Kidney epithelial cell (primary cell): ENCODE data around the gene STXBP2. TPM values are rescaled to one million over a fixed set of nuclear protein-coding genes. Genes with fewer than 3 reads are reported as not detected.

Experiments used
- DNase-seq: peaks from one replicate; pipeline ENCODE4 v3.0.0-alpha.2; 2010; ENCODE audit warnings: low read depth
- H3K27me3 ChIP-seq: 2 replicates; pipeline ENCODE4 v1.6.0; 2011; ENCODE audit warnings: low read length; ENCODE audit not compliant: control insufficient read depth, insufficient read depth
- H3K36me3 ChIP-seq: 2 replicates; pipeline ENCODE4 v1.5.1; 2011; ENCODE audit warnings: low read length; ENCODE audit not compliant: control insufficient read depth, insufficient read depth
- H3K4me3 ChIP-seq: 2 replicates; pipeline ENCODE4 v1.5.1; 2011; ENCODE audit warnings: low read depth, mild to moderate bottlenecking, control low read depth, low read length
- CTCF ChIP-seq: IDR thresholded peaks from 2 replicates; pipeline ENCODE4 v1.5.1; 2011; ENCODE audit warnings: mild to moderate bottlenecking, moderate library complexity, low read length, control low read depth, inconsistent platforms; ENCODE audit not compliant: insufficient read depth, poor library complexity, severe bottlenecking
- total RNA-seq: library from RNA; depleted of rRNA; stranded (reverse); fragments of >200 nt; gene quantifications from 2 replicates; pipeline ENCODE4 v1.2.3, GENCODE V29; 2015

The STXBP2 gene
- total RNA-seq, 1 donor from 2014 or later, result 65.7 TPM

GRCh38 chr19:7670150-7670783, 33.4 kb downstream of the STXBP2 start:
- peaks cover 26% of the 10 kb centered on the region for H3K27me3 ChIP-seq
- TF ChIP-seq CTCF, result no peak
- H3K36me3 ChIP-seq, result no peaks in the 10 kb centered on the region
- DNase-seq, result no peak
- no peak overlapping the region for H3K4me3 ChIP-seq

DNA sequence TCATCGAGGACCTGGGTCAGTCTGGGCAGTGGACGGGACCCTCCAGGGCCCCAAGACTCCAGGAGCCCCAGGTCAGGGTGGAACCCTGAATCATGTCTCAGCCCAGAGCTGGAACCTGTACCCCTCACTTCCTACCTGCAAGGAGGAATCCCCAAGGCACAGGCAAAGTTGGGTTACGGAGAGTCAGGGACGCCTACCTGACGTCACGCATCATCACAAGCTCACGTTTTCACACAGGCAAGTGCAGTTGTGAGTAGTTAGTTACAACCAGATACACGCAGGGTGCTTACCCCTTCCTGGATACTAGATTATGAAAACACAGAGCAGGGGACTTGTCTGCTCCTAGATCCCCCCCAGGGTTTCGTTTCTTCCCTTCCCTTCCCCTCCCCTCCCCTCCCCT, 33.9 kb downstream of the STXBP2 start:
- no peak overlapping the region for H3K4me3 ChIP-seq
- no peak for TF ChIP-seq CTCF
- H3K27me3 ChIP-seq, result peaks cover 26% of the 10 kb centered on the region
- DNase-seq, result no peak
- H3K36me3 ChIP-seq, result no peaks in the 10 kb centered on the region

DNA sequence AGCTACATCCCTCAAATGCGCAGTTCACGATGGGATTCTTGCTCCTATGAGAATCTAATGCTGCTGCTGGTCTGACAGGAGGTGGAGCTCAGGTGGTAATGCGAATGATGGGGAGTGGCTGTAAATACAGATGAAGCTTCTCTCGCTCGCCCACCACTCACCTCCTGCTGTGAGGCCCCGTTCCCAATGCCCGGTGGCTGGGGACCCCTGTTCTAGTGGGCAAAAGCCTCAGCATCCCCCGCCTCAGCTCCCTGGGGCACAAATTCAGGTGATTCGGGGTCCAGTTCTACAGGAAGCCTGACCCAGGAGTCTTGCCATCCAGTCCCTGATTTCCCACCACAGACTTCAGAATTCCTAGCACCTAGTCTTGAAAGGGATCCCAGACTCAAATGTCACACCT, 35.6 kb downstream of the STXBP2 start:
- no peak for DNase-seq

DNA sequence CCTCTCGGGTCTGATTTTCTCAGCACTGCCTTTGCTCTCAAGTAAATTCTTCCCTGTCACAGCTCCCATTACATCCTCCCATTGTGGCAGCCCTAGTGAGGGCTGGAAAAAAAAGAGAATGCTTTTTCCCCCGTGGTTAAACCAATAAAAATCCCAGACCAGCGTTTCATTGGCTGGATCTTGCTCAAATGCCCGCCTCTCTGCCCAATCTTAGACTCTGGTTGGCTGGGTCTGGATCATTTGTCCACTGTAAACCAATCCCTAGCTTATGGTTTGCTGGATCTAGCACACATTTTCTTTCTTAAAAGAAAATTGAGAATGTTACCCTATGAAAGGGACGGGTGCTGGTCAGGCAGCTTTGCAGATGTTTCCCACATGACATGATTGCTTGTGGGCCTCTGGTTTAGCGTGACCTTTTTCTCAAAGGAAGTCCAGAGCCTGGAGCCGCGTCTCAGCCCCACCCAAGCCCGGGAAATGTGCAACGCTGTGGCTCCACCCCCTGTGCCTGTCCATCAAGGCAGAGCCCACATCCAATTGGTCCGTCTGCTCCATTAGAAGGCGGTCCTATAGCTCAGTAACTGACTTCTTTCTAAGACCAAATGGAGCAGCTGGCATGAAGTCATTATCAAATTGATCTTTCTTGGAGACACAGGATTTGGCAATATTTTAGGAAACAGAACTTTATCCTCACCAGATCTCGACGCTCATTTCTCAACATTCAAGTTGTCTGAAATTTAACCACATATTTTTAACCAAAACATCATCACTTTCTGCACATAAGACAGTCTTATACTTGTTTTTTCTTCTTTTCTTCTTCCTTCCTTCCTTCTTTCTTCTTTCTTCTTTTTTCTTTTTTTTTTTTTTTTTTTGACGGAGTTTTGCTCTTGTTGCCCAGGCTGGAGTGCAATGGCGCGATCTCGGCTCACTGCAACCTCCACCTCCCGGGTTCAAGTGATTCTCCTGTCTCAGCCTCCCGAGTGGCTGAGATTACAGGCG, 37.4 kb downstream of the STXBP2 start:
- H3K4me3 ChIP-seq, result no peak overlapping the region
- peaks cover 37% of the 10 kb centered on the region for H3K27me3 ChIP-seq
- no peak for DNase-seq
- no peak for TF ChIP-seq CTCF
- H3K36me3 ChIP-seq, result no peaks in the 10 kb centered on the region

More for the DNA sequence above, 35.6 kb downstream of the STXBP2 start:
- Histone ChIP-seq H3K36me3 (no peaks in the 10 kb centered on the region), H3K4me3 (no peak overlapping the region), H3K27me3 (peaks cover 28% of the 10 kb centered on the region)
- no peak for TF ChIP-seq CTCF

DNA sequence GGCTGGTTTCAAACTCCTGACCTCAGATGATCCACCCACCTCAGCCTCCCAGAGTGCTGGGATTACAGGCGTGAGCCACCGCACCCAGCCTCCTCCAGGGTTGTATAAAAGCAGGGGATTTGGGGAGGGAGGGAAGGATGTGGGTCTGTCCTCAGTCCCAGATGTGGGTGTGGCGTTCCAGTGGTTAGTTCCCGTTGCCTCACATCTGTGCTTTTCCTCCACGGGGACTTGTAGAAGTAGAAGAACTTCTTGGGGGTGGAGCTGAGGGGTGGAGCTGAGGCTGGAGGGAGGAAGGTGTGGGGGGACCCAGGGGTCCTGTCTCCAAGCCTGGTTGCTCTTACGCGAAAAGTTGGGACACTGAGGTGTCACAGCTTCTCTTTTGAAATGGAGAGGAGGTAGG, 39.5 kb downstream of the STXBP2 start:
- no peak for DNase-seq
- TF ChIP-seq CTCF, result no peak
- Histone ChIP-seq H3K27me3 (peaks cover 27% of the 10 kb centered on the region), H3K4me3 (no peak overlapping the region), H3K36me3 (no peaks in the 10 kb centered on the region)

- no peak for DNase-seq
- no peaks in the 10 kb centered on the region for H3K36me3 ChIP-seq
- peaks cover 24% of the 10 kb centered on the region for H3K27me3 ChIP-seq
- TF ChIP-seq CTCF, result no peak
- H3K4me3 ChIP-seq, result no peak within 1 kb of the TSS
These were observed 39.9 kb downstream of the STXBP2 start, which contains the start of gene MCEMP1 for GRCh38 chr19:7676854-7677253. Gene MCEMP1, plus strand, starts transcription at chr19:7677090. Its CDS starts 31 bp downstream, at chr19:7677121.
